ENCODE measurements around the gene SMARCD2.
"Not testable (repeated sequence)": the region's sequence is repeated elsewhere in the genome, so short reads cannot be mapped to it uniquely, and the experiment has no call there.

SMARCD2 gene

DNA sequence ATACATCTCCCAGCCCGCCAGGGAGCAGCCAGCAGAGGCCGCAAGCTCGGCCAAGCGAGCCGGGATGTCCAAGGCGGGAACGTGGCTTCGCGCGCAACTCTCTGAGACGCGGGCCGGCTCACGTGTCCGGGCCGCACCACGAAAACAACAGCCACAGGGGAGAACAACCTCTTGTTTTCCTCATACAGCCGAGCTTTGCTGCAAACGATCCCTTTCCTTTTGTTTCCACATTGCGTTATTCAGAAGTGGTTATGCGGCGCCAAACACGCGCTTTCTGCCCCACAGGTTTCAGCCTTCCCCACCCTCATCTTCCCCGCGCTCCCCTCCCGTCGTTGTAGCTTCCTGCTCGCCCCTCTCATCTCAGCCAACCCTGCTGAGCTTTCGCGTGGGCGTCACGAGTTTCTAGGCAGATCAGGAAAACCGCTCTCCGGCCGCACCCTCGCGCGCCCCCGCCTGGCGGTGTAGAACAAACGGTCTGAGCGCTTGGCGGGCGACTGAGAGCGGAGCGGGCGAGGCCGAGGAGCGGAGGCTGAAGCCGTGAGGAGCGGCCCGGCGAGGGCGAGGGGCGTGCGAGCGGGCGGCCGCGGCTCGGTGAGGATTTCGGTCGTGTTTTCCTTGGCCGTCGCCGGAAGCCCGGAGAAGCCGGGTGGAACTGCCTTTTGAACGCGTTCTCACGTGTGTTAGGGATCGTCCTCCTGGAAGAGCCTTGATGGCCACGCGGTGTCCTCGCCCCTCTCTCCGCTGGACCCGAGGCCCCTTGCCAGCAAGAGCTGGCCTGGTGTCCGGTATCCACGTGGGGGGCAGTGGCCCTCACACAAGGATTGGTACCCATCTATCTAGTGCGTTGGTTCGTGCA, 6.6 kb upstream of the SMARCD2 start:
- DNase-seq: no peak

GRCh38 chr17:63847525-63848249, 5.2 kb upstream of the SMARCD2 start:
- DNase-seq: no peak

GRCh38 chr17:63845509-63845908, 3.0 kb upstream of the SMARCD2 start:
- no peak for DNase-seq

DNA sequence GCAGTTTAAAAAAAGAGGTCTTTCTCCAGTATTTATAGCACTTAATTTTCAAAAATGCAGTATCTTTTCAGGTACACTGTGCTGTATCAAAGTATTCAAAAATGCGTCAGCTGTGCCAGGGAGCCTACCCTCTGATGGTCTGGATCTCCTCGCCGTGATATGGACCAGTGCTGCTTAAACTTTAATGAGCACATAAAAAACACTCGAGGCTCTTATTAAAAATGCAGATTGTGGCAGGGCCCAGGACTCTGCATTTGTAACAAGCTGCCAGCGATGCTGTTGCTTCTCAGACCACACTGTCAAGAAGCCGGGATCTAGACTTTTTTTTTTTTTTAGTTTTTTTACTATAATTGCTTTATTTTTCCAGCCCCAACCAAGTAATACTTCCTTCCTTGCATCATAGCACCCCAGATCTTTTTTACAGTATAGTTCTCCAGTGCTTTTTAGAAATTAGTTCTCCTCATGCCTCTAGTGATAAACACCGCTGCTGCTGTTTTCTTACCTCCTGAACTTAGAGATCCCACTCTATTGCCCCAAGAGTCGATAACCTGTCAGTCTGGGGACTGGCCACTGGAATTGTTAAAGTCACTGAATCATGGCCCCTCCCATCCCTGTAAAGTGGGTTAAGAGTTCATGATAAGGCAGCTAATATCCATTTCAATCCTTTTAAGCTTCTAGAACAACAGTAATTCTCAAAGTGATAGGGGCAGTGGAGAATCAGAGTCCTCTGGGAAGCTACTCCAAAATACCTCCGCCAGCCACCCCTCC, 1.6 kb upstream of the SMARCD2 start:
- no peak for DNase-seq

DNA sequence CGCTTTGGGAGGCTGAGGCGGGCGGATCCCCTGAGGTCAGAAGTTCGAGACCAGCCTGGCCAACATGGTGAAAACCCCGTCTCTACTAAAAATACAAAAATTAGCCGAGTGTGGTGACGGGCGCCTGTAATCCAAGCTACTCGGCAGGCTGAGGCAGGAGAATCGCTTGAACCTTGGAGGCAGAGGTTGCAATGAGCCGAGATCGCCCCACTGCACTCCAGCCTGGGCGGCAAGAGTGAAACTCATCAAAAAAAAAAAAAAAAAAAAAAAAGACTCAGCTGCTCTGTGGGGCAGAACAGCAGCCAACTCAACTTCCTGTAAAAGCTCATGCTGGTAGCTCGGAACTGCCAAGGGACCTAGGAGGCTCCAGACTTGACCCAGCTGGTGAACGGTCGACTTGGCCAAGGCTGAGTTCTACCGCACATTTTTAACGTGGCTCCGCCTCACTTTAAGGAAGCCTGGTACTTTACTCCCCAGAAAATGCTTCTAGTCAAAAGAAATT, 953 bp upstream of the SMARCD2 start:
- DNase-seq: not testable (repeated sequence)

- no peak for DNase-seq
Measured at GRCh38 chr17:63842173-63842539, 329 bp downstream of the SMARCD2 start.

GRCh38 chr17:63841350-63842172, 924 bp downstream of the SMARCD2 start:
- DNase-seq: no peak

GRCh38 chr17:63840591-63841349, 1.7 kb downstream of the SMARCD2 start:
- no peak for DNase-seq

- DNase-seq: no peak
Measured at GRCh38 chr17:63838631-63839171, 3.8 kb downstream of the SMARCD2 start.

DNA sequence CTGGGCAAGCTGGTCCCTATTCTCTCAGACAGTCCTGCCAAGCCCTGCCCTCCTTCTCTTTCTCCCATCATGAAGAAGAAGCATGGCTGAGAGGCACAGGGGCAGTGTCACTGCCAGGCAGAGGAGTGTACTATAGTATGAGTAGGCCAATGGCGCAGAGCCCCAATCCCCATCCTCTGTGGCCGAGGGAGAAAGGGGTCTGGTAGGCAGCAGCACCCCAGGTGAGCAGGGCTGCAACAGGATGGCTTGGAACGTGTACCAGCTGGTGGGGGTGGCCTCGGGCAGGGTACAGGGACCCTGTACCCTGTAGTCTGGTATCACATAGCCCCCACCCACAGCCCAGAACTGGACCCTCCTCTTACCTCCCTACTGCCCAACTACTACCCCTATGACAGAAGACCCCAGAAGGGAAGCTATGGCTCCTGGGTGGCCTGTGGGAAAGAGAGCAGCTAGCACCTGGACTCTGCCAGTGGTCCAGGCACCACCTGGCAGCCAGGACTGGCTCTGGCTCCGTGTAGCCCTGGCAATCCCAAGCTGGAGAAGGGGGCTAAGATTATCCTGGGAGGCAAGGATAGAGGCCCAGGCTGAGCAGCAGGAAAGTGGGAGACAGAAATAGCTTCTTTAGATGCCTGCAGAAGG, 4.4 kb downstream of the SMARCD2 start:
- no peak for DNase-seq

DNA sequence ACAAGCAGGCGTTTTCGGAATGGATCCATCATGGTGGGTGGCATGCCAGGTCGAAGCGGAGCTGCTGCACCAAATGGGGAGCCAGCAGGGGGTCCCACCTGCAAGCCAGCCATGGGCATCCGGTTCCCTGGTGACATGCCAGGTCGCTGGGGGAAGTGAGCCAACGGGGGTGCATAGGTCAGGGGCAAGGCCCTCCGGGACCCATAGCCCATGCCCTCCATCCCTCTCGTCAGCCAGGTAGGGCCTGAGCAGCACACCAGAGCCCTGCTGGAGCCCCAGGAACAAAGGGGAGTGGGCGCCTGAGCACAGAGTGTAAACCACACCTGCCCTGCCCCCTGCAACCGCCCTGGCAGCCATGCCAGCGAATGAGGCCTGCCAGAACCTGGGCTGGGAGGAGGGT, 5.0 kb downstream of the SMARCD2 start:
- DNase-seq: no peak

GRCh38 chr17:63836811-63837210, 5.7 kb downstream of the SMARCD2 start:
- DNase-seq: no peak

DNA sequence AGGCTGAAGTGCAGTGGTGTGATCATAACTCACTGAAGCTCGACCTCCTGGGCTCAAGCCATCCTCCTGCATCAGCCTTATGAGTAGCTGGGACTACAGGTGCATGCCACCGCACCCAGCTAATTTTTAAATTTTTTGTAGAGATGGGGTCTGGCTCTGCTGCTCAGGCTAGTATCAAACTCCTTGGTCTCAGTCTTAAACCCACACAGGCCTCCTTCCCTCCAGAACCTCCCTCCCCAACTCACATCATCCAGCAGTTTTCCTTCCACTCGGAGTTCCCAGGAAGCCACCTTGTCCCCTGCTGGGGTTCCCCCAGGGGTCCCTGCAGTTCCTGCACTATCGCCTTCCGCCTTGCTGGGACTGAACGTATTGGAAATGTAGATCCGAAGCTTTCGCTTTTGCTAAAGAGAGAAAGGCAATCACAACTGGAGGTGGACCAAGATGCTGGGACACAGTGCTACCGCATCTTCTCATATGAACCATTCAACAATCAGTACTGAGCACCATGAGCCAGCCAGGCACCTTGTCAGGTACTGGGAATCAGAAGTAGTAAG, 7.2 kb downstream of the SMARCD2 start:
- DNase-seq: no peak

- no peak for DNase-seq
Measured at GRCh38 chr17:63834431-63835166, 7.9 kb downstream of the SMARCD2 start.

GRCh38 chr17:63833741-63834373, 8.6 kb downstream of the SMARCD2 start:
- DNase-seq: no peak

- DNase-seq: no peak
Measured at GRCh38 chr17:63833026-63833740, 9.3 kb downstream of the SMARCD2 start.

DNA sequence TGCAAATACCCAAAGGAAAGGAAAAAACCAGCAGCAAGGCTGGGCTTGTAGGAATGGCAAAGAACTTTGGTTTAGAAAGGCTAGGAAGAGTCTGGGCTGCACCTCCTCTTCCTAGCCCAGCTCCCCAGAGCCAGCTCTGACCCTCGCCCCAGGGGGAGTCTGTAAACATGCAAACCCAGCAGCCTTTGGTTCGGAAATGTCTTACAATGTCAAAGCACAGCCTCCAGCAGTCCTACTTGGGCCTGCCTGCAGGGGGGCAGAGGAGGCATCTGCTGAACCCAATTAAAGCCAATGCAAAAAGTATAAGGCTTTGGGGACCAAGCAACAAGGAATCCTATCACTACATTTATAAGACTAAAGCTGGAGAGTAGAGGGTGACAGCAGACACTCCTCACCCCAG, 10.0 kb downstream of the SMARCD2 start:
- DNase-seq: no peak

GRCh38 chr17:63832014-63832413, 10.5 kb downstream of the SMARCD2 start:
- no peak for DNase-seq

GRCh38 chr17:63831505-63831904, 11.0 kb downstream of the SMARCD2 start:
- DNase-seq: no peak

Measured in cortex of kidney (tissue), 1 donor.